Liver (tissue), 3 donors: ENCODE measurements around the gene THAP3.

Source experiments
- ATF3 ChIP-seq: IDR thresholded peaks from 2 replicates; pipeline ENCODE4 v1.6.1; 2016; ENCODE audit warnings: antibody characterized with exemption
- CTCF ChIP-seq: fragments of 150-350 bp; IDR thresholded peaks from 2 replicates; pipeline ENCODE4 v1.5.1; 2017; ENCODE audit warnings: improper control_type of control experiment, low read depth, low read length; ENCODE audit not compliant: missing input control
- JUND ChIP-seq, 2 donors: IDR thresholded peaks; 2 replicates each; pipeline ENCODE4 v1.6.1; 2016; ENCODE audit warnings: antibody characterized with exemption in 2 of 2
- MAX ChIP-seq: IDR thresholded peaks from 2 replicates; pipeline ENCODE4 v1.6.1; 2016; ENCODE audit warnings: antibody characterized with exemption
- RAD21 ChIP-seq, 2 donors: IDR thresholded peaks; 2 replicates each; pipeline ENCODE4 v1.6.1; 2016; ENCODE audit warnings: antibody characterized with exemption in 2 of 2, mild to moderate bottlenecking in 2 of 2
- REST ChIP-seq: IDR thresholded peaks from 2 replicates; pipeline ENCODE4 v1.6.1; 2016; ENCODE audit warnings: antibody characterized with exemption, mild to moderate bottlenecking
- RXRA ChIP-seq, 2 donors: IDR thresholded peaks; 2 replicates each; pipeline ENCODE4 v1.6.1; 2017 to 2018; ENCODE audit warnings: antibody characterized with exemption in 2 of 2, mild to moderate bottlenecking in 1 of 2
- SP1 ChIP-seq: IDR thresholded peaks from 2 replicates; pipeline ENCODE4 v1.6.1; 2018; ENCODE audit warnings: antibody characterized with exemption, mild to moderate bottlenecking
- TAF1 ChIP-seq: conservative IDR thresholded peaks from 2 replicates; pipeline ENCODE4 v1.6.1; 2016; ENCODE audit warnings: antibody characterized with exemption, mild to moderate bottlenecking
- YY1 ChIP-seq: IDR thresholded peaks from 2 replicates; pipeline ENCODE4 v1.6.1; 2016; ENCODE audit warnings: antibody characterized with exemption, mild to moderate bottlenecking
- ZBTB33 ChIP-seq: IDR thresholded peaks from 2 replicates; pipeline ENCODE4 v1.6.1; 2016; ENCODE audit warnings: antibody characterized with exemption
- donor health status: healthy.
- donor health status: healthy.

- TF ChIP-seq CTCF, result no peak
- no peak for TF ChIP-seq MAX
- TF ChIP-seq RXRA (IDR thresholded peaks at IDR 0.05), result no peak
- TF ChIP-seq JUND (IDR thresholded peaks at IDR 0.05), result no peak
- TF ChIP-seq ATF3, result no peak
- TF ChIP-seq RAD21 (IDR thresholded peaks at IDR 0.05), result no peak
- no peak for TF ChIP-seq SP1
- no peak for TF ChIP-seq TAF1
- TF ChIP-seq REST, result no peak
- TF ChIP-seq YY1, result no peak
- TF ChIP-seq ZBTB33, result no peak
These were observed 24.1 kb upstream of the THAP3 start for GRCh38 chr1:6600410-6601048.
